Fibroblast of the aortic adventitia (primary cell): ENCODE data around the gene GP1BA. TPM values are rescaled to one million over a fixed set of nuclear protein-coding genes. Genes with fewer than 3 reads are reported as not detected.
A peak's percentile ranks its signal among the peaks of the same experiment; 100 is the strongest.

ENCODE experiments used
- DNase-seq: peaks from one replicate; pipeline ENCODE4 v3.0.0-alpha.2; 2010; ENCODE audit warnings: low read depth
- H3K4me3 ChIP-seq: 2 replicates; pipeline ENCODE4 v1.5.1; 2011; ENCODE audit warnings: low read depth, mild to moderate bottlenecking, control low read depth, low read length, moderate library complexity
- total RNA-seq: library from RNA; depleted of rRNA; stranded (reverse); fragments of >200 nt; gene quantifications from 2 replicates; pipeline ENCODE4 v1.2.3, GENCODE V29; 2012; ENCODE audit warnings: low replicate concordance
- TF ChIP-seq, protein P1 (sequence below): IDR thresholded peaks from 2 replicates; pipeline ENCODE4 v1.5.1; 2011; ENCODE audit warnings: mild to moderate bottlenecking, low read length, control low read depth, inconsistent platforms; ENCODE audit not compliant: insufficient read depth

GP1BA gene
- total RNA-seq, 1 donor: not detected

DNA sequence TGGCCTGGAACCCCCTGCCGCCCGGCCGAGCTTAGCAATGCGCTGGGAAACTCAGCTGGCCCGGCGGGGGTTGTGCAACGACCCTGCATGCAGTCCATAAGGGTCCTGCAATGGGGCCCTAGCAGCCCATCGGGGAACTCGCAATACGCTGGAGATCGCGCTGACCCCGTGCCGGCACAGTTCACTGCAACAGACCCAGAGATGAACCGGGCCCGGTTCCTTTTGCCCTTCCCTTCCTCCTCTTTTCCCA is 7.4 kb downstream of the GP1BA start:
- TF ChIP-seq, protein P1, sequence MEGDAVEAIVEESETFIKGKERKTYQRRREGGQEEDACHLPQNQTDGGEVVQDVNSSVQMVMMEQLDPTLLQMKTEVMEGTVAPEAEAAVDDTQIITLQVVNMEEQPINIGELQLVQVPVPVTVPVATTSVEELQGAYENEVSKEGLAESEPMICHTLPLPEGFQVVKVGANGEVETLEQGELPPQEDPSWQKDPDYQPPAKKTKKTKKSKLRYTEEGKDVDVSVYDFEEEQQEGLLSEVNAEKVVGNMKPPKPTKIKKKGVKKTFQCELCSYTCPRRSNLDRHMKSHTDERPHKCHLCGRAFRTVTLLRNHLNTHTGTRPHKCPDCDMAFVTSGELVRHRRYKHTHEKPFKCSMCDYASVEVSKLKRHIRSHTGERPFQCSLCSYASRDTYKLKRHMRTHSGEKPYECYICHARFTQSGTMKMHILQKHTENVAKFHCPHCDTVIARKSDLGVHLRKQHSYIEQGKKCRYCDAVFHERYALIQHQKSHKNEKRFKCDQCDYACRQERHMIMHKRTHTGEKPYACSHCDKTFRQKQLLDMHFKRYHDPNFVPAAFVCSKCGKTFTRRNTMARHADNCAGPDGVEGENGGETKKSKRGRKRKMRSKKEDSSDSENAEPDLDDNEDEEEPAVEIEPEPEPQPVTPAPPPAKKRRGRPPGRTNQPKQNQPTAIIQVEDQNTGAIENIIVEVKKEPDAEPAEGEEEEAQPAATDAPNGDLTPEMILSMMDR: no peak
- no peak for DNase-seq

DNA sequence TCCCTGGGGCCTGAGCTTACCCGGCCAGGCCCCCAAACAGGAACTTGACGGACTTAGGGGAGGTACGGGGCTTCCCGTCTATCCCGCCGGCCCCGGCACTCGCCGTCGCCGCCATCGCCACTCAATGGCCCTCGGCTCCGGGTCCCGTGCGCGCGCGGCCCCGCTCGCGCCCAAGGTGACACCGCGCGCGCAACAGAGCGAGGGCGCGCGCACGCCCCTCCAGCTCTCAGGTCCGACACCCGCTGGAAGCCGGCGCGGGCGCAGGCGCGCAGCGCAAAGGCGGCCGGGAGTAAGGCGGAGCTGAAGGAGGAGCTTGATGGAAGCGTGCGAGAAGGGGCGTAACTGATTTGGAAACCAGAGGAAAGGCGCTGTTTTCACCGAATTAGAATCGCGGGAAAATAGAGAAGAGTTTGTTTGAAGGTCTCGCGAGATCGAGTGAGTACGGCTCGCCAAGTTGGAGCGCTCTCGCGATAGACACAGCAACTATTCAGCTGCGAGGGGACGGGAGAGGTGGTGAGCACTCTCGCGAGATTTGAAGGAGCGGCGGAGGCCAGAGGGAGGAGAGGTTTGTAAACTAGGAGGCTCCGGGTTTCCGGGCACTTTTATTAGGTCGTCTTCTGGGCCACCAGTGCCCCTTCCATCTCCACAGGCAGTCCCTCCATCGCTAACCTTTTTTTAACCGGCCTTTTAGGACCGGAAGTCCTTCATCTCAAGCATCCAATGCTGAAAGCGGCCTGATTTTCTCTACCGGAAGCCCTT is 7.9 kb downstream of the GP1BA start, which contains the start of the genes RNF167 and SLC25A11:
Gene RNF167, plus strand, starts transcription at position 473 of the 759 bp plus-strand sequence. CDS start 642 bp downstream, outside the sequence.
Gene SLC25A11, minus strand, starts transcription at position 251 of the 759 bp plus-strand sequence. Its CDS starts 136 bp downstream, at position 115.
- peak; percentile 100 for DNase-seq
- H3K4me3 ChIP-seq: peak within 1 kb of the TSS; percentile 94
- TF ChIP-seq, protein P1: no peak

More for the DNA sequence above, 7.4 kb downstream of the GP1BA start:
- H3K4me3 ChIP-seq: peak overlapping the region; percentile 94

DNA sequence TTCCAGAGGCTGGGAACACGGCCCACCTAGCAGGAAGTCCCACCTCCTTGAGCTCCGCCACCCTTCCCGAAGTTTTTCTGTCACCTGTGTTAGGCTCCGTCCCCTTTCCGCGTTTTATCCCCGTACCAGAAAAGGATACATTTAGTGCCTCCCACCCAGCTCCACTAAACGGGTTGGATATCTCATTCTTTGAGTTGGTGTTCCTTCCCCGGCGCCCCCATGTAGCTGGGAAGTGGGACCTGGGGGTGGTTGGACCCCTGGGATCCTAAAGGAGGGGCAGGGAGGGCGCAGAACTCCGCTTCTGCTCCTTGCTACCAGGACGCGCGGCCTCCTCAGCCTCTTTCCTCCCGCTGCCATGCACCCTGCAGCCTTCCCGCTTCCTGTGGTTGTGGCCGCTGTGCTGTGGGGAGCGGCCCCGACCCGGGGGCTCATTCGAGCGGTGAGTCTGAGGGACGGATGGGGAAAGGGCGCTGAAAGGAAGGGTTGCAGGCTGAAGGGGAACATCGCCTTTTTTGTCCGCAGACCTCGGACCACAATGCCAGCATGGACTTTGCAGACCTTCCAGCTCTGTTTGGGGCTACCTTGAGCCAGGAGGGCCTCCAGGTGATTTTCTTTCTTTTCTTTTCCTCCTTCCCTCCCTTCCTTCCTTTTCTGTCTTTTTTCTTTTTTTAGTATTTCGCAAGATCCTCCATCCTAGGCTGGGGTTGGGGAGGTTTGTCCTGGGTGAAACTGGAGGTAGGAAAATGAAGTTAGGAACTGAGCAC is 8.7 kb downstream of the GP1BA start:
- H3K4me3 ChIP-seq: peak overlapping the region; percentile 94
- TF ChIP-seq, protein P1: no peak
- DNase-seq: no peak

DNA sequence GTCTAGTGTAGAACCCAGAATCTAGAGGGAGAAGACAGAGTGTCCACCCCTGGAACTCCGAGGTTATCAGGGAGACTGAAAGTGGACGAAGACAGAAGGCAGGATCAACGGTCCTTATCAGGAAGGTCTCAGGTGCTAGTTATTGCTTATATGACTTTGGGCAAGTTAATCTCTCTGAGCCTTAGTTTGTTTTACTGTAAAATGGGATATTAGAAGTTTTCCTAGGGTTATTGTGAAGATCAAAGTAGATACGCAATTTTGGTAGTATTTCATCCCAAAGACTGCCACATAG is 9.2 kb downstream of the GP1BA start:
- H3K4me3 ChIP-seq: peak overlapping the region; percentile 94
- no peak for DNase-seq
- TF ChIP-seq, protein P1: no peak

DNA sequence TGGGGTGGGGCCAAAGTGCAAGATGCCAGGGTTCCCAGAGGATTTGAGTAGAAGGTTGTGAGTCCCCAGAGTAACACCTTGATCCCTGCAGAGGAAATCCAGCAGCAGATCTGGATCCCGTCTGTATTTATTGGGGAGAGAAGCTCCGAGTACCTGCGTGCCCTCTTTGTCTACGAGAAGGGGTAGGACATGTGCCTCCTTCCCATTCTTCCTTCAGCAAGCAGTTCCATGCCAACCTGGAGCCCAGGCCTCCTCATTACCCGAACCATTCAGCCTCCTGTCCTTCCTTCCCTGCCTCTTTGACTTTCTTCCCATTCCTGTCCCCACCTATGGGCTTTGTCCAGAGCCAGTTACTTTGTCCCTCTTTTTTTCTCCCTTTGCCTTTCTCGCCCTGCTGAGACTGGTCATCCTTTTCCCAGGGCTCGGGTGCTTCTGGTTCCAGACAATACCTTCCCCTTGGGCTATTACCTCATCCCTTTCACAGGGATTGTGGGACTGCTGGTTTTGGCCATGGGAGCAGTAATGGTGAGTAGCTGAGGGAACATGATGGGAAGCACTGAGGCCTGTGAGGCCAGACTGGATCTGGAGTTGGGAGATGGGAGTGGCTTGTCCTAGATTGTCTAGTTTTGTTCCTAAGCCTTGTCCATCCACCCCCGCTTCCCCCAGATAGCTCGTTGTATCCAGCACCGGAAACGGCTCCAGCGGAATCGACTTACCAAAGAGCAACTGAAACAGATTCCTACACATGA is 10.9 kb downstream of the GP1BA start:
- DNase-seq: no peak
- TF ChIP-seq, protein P1: no peak
- no peak overlapping the region for H3K4me3 ChIP-seq

DNA sequence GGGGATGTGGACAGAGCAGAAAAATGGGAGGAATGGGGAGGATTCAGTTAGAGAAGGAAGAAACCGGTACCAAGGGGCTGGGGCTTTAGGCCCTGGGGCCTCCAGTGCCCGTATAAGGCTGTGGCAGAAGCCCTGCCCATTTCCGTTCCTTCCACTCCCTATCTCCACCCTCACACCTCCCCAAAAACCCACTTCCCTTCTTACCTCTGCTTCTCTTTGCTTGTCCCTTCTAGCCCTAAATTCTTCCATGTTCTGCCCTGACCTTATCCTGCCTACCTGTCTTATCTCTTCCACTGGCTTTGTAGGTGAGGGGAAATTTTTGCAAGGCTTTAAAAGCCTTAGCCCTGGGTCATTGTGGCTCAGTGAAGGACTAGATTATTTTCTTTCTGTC is 12.1 kb downstream of the GP1BA start:
- TF ChIP-seq, protein P1: no peak
- no peak overlapping the region for H3K4me3 ChIP-seq
- no peak for DNase-seq
